Adrenal gland (tissue), 12 donors: ENCODE data around the gene ALPG. TPM values are rescaled to one million over a fixed set of nuclear protein-coding genes. Genes with fewer than 3 reads are reported as not detected.
"Not testable (repeated sequence)": the region's sequence is repeated elsewhere in the genome, so short reads cannot be mapped to it uniquely, and the experiment has no call there.

Experiments used
- DNase-seq, 7 donors: peaks; one replicate each; pipeline ENCODE4 v3.0.0-alpha.2; 2019 to 2020
- H3K27ac ChIP-seq, 5 donors: fragments of 200-600 bp; sonication (generic) in 4 of 5; 1 replicate in 3 of 5; 2 replicates in 2 of 5; pipeline versions ENCODE4 v1.5.1 to v1.8.0; 2016 to 2020; ENCODE audit warnings: mild to moderate bottlenecking in 1 of 5
- H3K27me3 ChIP-seq: fragments of 200-600 bp; 2 replicates; pipeline ENCODE4 v1.8.0; 2021
- H3K36me3 ChIP-seq, 2 donors: fragments of 200-600 bp; replicated peaks in 1 of 2; 1 replicate in 1 of 2; 2 replicates in 1 of 2; pipeline versions ENCODE4 v1.5.1 to v1.8.0; 2018 to 2022
- H3K4me1 ChIP-seq, 2 donors: fragments of 200-600 bp; replicated peaks in 1 of 2; 1 replicate in 1 of 2; 2 replicates in 1 of 2; pipeline versions ENCODE4 v1.5.1 to v1.8.0; 2018 to 2021
- H3K4me3 ChIP-seq, 4 donors: fragments of 200-600 bp; sonication (generic) in 3 of 4; one replicate each; pipeline ENCODE4 v1.5.1; 2016 to 2018
- H3K9me3 ChIP-seq, 3 donors: fragments of 200-600 bp; sonication (generic) in 1 of 3; replicated peaks in 1 of 3; 1 replicate in 2 of 3; 2 replicates in 1 of 3; pipeline versions ENCODE4 v1.5.1 to v1.8.0; 2016 to 2021
- CTCF ChIP-seq, 6 experiments: fragments of 450-650 bp in 4 of 6; fragments of 200-600 bp in 2 of 6; sonication (generic) in 1 of 6; IDR thresholded peaks; 1 replicate in 5 of 6; 2 replicates in 1 of 6; pipeline versions ENCODE4 v1.5.1 to v1.8.0; 2016 to 2021; ENCODE audit warnings: antibody characterized with exemption in 6 of 6, mild to moderate bottlenecking in 2 of 6, moderate library complexity in 1 of 6
- POLR2A ChIP-seq, 2 donors: fragments of 450-650 bp; IDR thresholded peaks; one replicate each; pipeline ENCODE4 v1.6.1; 2017; ENCODE audit warnings: antibody characterized with exemption in 2 of 2, mild to moderate bottlenecking in 2 of 2, moderate library complexity in 1 of 2
- WGBS, 4 donors: extraction: QIAGEN DNeasy Blood & Tissue Kit in 2 of 4; methylation state at CpG; one replicate each; pipeline versions ENCODE4 v1.1.5 to v1.1.7; 2013 to 2017; 5-methylcytosine and 5-hydroxymethylcytosine counted together
- intact Hi-C, 2 donors: fragments of 100-400 bp; cut with DNase I; formaldehyde crosslinking; loops; one replicate each; pipeline versions ENCODE4 v1.14.1 to v1.15.0; 2022 to 2023
- polyA plus RNA-seq, 3 donors: library from polyadenylated mRNA; stranded (reverse); fragments of 200-250 nt in 2 of 3; fragments of 350-450 nt in 1 of 3; fragmentation: Illumina TruSeq in 1 of 3; extraction: RNeasy Lipid Tissue Mini Kit (QIAGEN cat#74804) in 1 of 3; gene quantifications; one replicate each; pipeline ENCODE4 v1.2.3, GENCODE V29; 2013 to 2014
- total RNA-seq, 9 donors: library from RNA; depleted of rRNA in 4 of 9; stranded (reverse); fragments of >200 nt in 4 of 9; fragments of 120-200 nt in 1 of 9; fragmentation: NEBNext Ultra II Directional in 1 of 9; extraction: Animal tissue kit (Norgen Biotek cat#: 25700) in 1 of 9; gene quantifications; one replicate each; pipeline versions ENCODE4 v1.1.0 to v1.2.4, GENCODE V29; 2013 to 2023
- donor health status: healthy with polysubstance abuse.
- donor health status: Bipolar disorder and iron deficiency.
- donor health status: DM: yes; HTN: yes; CAD: no.
- donor health status: DM: no; HTN: no; CAD: no.
- donor health status: DM: no; HTN: no; CAD: no.
- donor health status: DM: yes; HTN: yes; CAD: no.

Gene ALPG
- total and polyA plus RNA-seq, 12 donors: not detected

GRCh38 chr2:232447638-232448303, 41.1 kb downstream of the ALPG start:
- Histone ChIP-seq H3K4me1 (peaks cover 5 to 6% of the 10 kb centered on the region in 2 donors), H3K4me3 (no peak overlapping the region), H3K27ac (no peak overlapping the region), H3K9me3 (no peaks in the 10 kb centered on the region), H3K27me3 (no peaks in the 10 kb centered on the region), H3K36me3 (no peaks in the 10 kb centered on the region)
- TF ChIP-seq POLR2A (IDR thresholded peaks at IDR 0.05): no peak
- no peak for TF ChIP-seq CTCF (IDR thresholded peaks at IDR 0.05)
- intact Hi-C loops: loop anchor here in 1 of 2 donors (2.0 kb wide), 1 partner anchor 73 kb away; the partner anchor contains the start of gene PRSS56
- peak in 1 of 7 donors; percentile 45 for DNase-seq
- WGBS, 4 donors: 77 to 91% (median 87%) methylated on average over 7 to 18 of the region's 18 CpGs

- H3K4me1 ChIP-seq: peaks cover 5 to 6% of the 10 kb centered on the region in 2 donors
- 81 to 91% (median 83%) methylated on average over 5 to 10 of the region's 10 CpGs for WGBS, 4 donors
- no peaks in the 10 kb centered on the region for H3K27me3 ChIP-seq
- H3K9me3 ChIP-seq: no peaks in the 10 kb centered on the region
- intact Hi-C loops: no loop called here
- H3K27ac ChIP-seq: no peak overlapping the region
- no peak for TF ChIP-seq CTCF (IDR thresholded peaks at IDR 0.05)
- no peak for TF ChIP-seq POLR2A (IDR thresholded peaks at IDR 0.05)
- H3K4me3 ChIP-seq: no peak overlapping the region
- DNase-seq: no peak
- no peaks in the 10 kb centered on the region for H3K36me3 ChIP-seq
These were observed 41.7 kb downstream of the ALPG start for GRCh38 chr2:232448304-232448690.

GRCh38 chr2:232449964-232450363, 43.3 kb downstream of the ALPG start:
- no peak overlapping the region for H3K4me3 ChIP-seq
- no peaks in the 10 kb centered on the region for H3K4me1 ChIP-seq
- no peak for TF ChIP-seq CTCF (IDR thresholded peaks at IDR 0.05)
- no peak for TF ChIP-seq POLR2A (IDR thresholded peaks at IDR 0.05)
- 77 to 94% (median 80%) methylated on average over 3 to 12 of the region's 12 CpGs for WGBS, 4 donors
- H3K27me3 ChIP-seq: no peaks in the 10 kb centered on the region
- H3K27ac ChIP-seq: no peak overlapping the region
- DNase-seq: peak in 1 of 7 donors; percentile 35
- intact Hi-C loops: no loop called here
- no peaks in the 10 kb centered on the region for H3K9me3 ChIP-seq
- H3K36me3 ChIP-seq: no peaks in the 10 kb centered on the region

- H3K36me3 ChIP-seq, H3K27me3 ChIP-seq, H3K27ac ChIP-seq, DNase-seq, H3K9me3 ChIP-seq, H3K4me1 ChIP-seq, H3K4me3 ChIP-seq, intact Hi-C loops: not testable (repeated sequence)
- 87 to 100% (median 92%) methylated on average over 2 to 3 of the region's 3 CpGs for WGBS, 4 donors
These were observed 45.0 kb downstream of the ALPG start for GRCh38 chr2:232451645-232452044.

GRCh38 chr2:232454630-232455029, 48.0 kb downstream of the ALPG start:
- H3K27ac ChIP-seq: no peak overlapping the region
- no peak for DNase-seq
- no peaks in the 10 kb centered on the region for H3K36me3 ChIP-seq
- peaks cover 17% of the 10 kb centered on the region for H3K27me3 ChIP-seq
- TF ChIP-seq CTCF (IDR thresholded peaks at IDR 0.05) (no peak), POLR2A (IDR thresholded peaks at IDR 0.05) (no peak)
- no peak overlapping the region for H3K4me3 ChIP-seq
- no peaks in the 10 kb centered on the region for H3K9me3 ChIP-seq
- WGBS, 4 donors: 85 to 91% (median 88%) methylated on average over 7 to 9 of the region's 9 CpGs
- H3K4me1 ChIP-seq: no peaks in the 10 kb centered on the region
- intact Hi-C loops: no loop called here
